Stimulated activated CD8-positive, alpha-beta memory T cell treated with anti-CD3 and anti-CD28 coated beads, Interleukin-15, amount 100 ng/mL, for 24 hours (primary cell): ENCODE results near the gene IL17RC.
"Not testable (repeated sequence)": the region's sequence is repeated elsewhere in the genome, so short reads cannot be mapped to it uniquely, and the experiment has no call there.

Source experiments
- DNase-seq: peaks from one replicate; pipeline ENCODE4 v3.0.0-alpha.2; 2020; ENCODE audit warnings: low read depth

Gene IL17RC

GRCh38 chr3:9893739-9894138 is 23.2 kb upstream of the IL17RC start:
- no peak for DNase-seq

- not testable (repeated sequence) for DNase-seq
These were observed 21.2 kb upstream of the IL17RC start for GRCh38 chr3:9895715-9896114.

DNA sequence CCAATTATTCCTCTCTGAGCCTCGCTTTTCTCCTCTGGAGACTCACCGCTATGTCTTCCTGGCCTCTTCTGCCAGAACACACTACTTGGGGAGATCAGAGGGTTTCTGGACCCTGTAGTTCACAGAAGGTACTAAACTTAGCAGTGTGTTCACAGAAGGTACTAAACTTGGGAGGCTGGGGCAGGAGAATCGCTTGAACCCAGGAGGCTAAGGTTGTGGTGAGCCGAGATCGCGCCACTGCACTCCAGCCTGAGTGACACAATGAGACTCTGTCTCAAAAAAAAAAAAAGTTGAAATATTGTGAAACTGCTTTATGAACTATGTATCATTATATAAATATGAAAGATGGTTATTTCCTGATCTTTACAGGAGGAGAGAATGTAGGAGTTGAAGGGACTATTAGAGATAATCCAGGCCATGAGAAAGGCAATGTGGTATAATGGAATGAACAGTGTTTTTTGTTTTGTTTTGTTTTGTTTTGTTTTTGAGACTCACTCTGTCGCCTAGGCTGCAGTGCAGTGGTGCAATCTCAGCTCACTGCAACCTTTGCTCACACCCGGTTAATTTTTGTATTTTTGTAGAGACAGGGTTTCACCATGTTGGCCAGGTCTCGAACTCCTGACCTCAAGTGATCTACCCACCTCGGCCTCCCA is 20.0 kb upstream of the IL17RC start:
- not testable (repeated sequence) for DNase-seq

DNA sequence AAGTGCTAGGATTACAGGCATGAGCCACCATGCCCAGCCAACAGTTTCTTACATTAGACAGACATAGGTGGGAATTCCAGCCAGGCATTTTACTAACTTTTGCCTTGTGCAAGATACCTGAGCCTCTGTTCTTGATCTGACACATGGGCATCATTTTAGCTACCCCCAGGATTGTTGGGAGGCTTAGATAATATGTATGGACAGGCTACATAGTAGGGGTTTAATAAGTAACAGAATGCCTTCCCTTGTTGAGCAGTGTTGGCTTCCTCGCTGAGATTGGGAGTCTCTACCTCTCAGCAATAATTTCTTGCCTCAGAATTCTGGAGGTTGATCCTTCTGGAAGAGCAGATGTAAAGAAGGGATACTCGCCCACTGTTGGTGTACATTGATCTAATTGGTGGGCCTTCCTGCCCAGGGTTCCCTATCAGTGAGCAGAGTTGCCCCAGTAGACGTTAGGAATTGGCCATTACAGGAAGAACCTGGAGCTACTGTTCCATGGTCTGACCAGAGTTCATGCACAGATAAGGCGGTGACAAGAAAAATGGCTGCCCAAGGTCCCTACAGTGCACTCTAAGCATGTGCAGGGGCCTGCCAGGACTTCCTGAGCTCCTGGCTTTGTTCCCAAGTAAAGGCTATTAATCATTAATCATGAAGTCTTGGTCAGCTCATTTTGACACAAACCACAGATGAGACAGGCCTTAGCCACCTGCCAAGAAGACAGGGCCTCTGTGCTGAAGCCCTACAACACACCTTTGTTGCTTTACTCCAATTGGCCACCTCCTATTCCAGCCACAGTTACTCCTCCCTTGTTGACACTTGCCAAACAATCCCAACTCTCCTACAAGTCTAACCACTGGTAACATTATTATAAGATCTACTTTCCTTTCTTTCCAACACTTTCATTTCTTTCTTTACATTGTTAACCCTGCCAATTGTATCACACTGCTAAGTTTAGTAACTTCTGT is 19.2 kb upstream of the IL17RC start:
- DNase-seq: no peak

GRCh38 chr3:9898467-9899241 is 18.2 kb upstream of the IL17RC start:
- no peak for DNase-seq

DNA sequence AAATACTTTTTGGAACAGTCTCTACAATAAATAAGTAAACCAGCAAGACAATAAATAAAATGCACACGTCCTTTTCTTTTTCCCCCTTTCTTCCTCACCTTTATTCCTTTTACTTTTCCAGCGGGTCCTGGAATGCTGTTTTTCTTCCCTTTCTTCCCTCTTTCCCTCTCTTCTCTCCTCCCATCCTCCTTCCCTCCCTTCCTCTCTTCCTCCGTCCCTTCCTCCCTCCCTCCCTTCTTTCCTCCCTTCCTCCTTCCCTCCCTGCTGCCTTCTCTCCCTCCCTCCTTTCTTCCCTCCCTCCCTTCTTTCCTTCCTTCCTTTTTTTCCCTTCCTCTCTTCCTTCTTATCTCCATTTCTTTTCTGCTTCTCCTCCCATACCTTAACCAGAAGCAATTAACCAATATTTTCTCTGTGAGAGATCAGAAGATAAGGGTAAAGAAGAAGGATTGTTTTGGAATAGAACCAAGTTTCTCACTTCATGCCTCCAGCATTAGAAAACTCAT is 17.6 kb upstream of the IL17RC start:
- no peak for DNase-seq

DNA sequence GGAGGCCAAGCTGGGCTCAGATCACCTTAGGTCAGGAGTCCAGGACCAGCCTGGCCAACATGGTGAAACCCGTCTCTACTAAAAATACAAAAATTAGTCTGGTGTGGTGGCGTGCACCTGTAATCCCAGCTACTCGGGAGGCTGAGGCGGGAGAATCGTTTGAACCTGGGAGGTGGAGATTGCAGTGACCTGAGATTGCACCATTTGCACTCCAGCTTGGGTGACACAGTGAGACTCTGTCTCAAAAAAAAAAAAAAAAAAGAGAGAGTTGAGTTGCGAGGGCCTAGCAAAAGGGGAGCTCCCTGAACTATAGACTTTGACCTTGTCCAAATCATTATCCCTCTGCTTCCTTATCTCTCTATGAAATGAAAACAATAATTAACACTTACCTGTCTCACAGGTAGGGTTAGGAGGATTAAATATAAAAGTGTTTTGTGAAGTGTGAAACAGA is 15.9 kb upstream of the IL17RC start:
- not testable (repeated sequence) for DNase-seq

DNA sequence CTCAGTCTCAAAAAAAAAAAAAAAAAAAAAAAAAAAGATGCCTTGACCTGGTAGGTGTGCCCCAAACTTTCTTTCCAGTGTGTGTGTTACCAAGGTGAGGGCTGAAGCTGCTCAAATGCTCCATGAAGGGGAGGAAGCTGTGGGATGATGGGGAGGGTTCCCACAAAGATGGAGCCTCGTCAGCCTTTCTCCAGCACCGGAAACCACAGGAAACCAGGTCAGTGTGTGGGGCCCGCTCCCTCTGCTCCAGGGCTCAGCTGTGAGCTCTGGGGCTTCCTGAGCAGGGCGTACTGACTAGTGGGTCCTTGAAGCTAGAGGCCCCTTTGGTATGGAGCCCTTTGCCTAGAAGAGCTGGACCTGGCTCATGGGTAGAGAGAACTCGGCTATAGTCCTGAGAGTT is 14.9 kb upstream of the IL17RC start:
- no peak for DNase-seq

GRCh38 chr3:9902372-9903237 is 14.3 kb upstream of the IL17RC start, which contains the start of gene IL17RE:
IL17RE (plus strand) TSS chr3:9902848; CDS start chr3:9902933, 85 bp downstream.
- DNase-seq: no peak

DNA sequence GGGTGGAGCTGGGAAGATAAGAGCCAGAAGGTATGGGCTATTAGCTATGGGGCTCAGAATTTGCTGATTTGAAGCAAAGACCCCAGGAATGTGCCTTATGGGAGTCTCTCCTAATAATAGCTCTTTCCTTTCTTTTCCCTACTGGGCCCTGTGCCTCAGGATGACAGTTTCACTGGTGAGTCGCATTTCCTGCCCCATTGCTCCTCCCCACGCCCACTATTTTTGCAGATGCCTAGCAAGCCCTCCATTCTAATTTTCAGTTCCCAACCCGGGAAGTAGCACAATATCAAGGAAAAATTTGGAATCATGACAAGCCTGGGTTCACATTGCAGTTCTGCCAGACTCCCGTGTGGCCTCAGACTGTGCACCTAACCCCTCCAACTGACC is 13.7 kb upstream of the IL17RC start:
- DNase-seq: no peak

GRCh38 chr3:9903904-9904303 is 13.0 kb upstream of the IL17RC start:
- DNase-seq: no peak

DNA sequence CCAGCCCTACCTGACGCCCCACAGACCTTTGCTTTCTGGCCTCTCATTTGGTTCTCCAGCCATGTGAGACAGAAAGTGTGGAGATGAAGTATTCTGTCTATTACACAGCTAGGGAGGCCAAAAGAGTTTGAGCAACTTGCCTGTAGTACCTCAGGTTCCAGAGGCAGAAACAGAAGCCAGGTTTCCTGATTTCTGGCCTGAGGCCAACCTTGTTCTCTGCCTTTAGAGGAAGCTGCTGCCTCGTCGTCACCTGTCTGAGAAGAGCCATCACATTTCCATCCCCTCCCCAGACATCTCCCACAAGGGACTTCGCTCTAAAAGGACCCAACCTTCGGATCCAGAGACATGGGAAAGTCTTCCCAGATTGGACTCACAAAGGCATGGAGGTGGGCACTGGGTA is 10.4 kb upstream of the IL17RC start:
- no peak for DNase-seq

- no peak for DNase-seq
These were observed 8.6 kb upstream of the IL17RC start for GRCh38 chr3:9908286-9908685.

- no peak for DNase-seq
These were observed 7.5 kb upstream of the IL17RC start for GRCh38 chr3:9909221-9910013.

GRCh38 chr3:9911863-9912262 is 5.0 kb upstream of the IL17RC start:
- no peak for DNase-seq

GRCh38 chr3:9912294-9912935 is 4.5 kb upstream of the IL17RC start:
- DNase-seq: no peak

GRCh38 chr3:9913601-9914000 is 3.3 kb upstream of the IL17RC start:
- no peak for DNase-seq

- DNase-seq: no peak
These were observed 2.9 kb upstream of the IL17RC start for GRCh38 chr3:9914011-9914410.

DNA sequence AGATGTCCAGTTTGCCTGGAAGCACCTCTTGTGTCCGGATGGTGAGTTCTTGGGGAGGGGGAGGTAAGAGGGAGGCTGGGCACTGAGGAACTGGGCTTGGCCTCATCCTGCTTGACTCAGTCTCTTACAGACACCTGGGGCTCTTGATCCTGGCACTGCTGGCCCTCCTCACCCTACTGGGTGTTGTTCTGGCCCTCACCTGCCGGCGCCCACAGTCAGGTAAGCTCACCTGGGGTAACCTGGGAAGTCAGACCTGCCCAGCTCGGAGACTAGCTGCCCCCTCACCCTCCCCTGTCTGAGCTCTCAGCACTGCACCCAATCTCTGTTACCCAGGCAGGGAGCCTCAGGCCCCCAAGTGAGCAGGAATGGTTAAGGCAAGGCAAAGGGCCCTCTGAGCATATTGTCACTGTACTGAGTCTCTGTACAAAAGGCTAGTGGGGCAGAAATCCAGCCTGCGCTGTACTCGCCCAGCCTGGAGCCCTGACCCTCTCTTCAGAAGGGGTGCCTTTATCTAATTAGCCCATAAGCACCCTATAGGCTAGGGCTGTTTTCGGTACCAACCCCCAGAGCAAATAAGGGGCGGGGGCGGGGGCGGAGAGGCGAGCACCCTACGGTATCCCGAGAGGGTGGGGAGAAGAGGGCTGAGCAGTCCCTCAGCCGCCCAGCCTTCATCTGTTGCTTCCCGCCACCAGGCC is 2.2 kb upstream of the IL17RC start:
- no peak for DNase-seq
